Ishikawa (cell line): Measurements from ENCODE around the gene DLL4.

Source experiments
- CEBPB ChIP-seq: IDR thresholded peaks from 2 replicates; pipeline ENCODE4 v1.6.1; 2012
- EP300 ChIP-seq: IDR thresholded peaks from 2 replicates; pipeline ENCODE4 v1.6.1; 2012; ENCODE audit warnings: borderline replicate concordance
- MAX ChIP-seq: IDR thresholded peaks from 2 replicates; pipeline ENCODE4 v1.6.1; 2012
- RAD21 ChIP-seq: IDR thresholded peaks from 2 replicates; pipeline ENCODE4 v1.6.1; 2012; ENCODE audit warnings: low read depth
- REST ChIP-seq: IDR thresholded peaks from 2 replicates; pipeline ENCODE4 v1.6.1; 2012; ENCODE audit warnings: low read depth, mild to moderate bottlenecking

- TF ChIP-seq CEBPB (no peak), EP300 (no peak), REST (no peak), MAX (no peak), RAD21 (no peak)
These were observed 2.4 kb downstream of the DLL4 start for GRCh38 chr15:40931300-40932142.
